Measurements from ENCODE around the gene MAP2K3. TPM values are rescaled to one million over a fixed set of nuclear protein-coding genes. Genes with fewer than 3 reads are reported as not detected.

The MAP2K3 gene
- total and polyA plus RNA-seq, 2 of the 8 experiments (the other 6 are each of a cell fraction or from before 2014, with no cell fraction given): 16.9 to 33.5 TPM

DNA sequence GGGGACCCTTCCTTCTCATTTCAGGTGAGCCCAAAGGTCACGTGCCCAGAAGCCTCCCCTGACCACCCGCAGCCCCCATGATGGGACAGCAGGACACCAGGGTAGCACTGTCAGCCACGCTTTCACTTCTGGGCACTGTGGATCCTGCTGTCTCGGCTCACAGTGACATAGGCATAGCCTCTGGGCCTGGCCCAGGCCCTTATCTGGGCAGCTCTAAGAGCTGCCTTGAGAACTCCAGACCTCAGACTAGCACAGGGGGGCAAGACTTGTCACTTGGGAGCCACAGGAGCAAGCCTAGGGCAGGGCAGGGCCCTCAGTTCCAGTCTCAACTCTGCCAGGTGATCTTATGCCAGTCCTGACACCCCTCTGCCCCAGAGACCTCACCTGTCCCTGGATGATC is 36.0 kb upstream of the MAP2K3 start:
- POLR2A ChIA-PET (ENCODE audit: partially characterized antibody): interaction anchor here (1.3 kb wide), 1 partner anchor 14 kb away, joined by 3 read pairs; no protein-coding TSS in a partner anchor
- CTCF ChIA-PET (ENCODE audit: partially characterized antibody): interaction anchor here (0.8 to 6.6 kb wide), 5 partner anchors 9 to 37 kb away, joined by 3 to 42 read pairs (median 3); no protein-coding TSS in a partner anchor
- no peak for TF ChIP-seq PHF8 (conservative IDR thresholded peaks at IDR 0.05; ENCODE audit: low read depth, low read length)
- TF ChIP-seq, protein P1, sequence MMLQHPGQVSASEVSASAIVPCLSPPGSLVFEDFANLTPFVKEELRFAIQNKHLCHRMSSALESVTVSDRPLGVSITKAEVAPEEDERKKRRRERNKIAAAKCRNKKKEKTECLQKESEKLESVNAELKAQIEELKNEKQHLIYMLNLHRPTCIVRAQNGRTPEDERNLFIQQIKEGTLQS (IDR thresholded peaks at IDR 0.05; ENCODE audit: insufficient read depth, low read depth, low read length): no peak
- no peak for TF ChIP-seq CHD1 (IDR thresholded peaks at IDR 0.05; ENCODE audit: low read depth, low read length)
- TF ChIP-seq, protein P2, sequence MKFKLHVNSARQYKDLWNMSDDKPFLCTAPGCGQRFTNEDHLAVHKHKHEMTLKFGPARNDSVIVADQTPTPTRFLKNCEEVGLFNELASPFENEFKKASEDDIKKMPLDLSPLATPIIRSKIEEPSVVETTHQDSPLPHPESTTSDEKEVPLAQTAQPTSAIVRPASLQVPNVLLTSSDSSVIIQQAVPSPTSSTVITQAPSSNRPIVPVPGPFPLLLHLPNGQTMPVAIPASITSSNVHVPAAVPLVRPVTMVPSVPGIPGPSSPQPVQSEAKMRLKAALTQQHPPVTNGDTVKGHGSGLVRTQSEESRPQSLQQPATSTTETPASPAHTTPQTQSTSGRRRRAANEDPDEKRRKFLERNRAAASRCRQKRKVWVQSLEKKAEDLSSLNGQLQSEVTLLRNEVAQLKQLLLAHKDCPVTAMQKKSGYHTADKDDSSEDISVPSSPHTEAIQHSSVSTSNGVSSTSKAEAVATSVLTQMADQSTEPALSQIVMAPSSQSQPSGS (IDR thresholded peaks at IDR 0.05; ENCODE audit: low read length): no peak
- no peak for TF ChIP-seq SRF (IDR thresholded peaks at IDR 0.05; ENCODE audit: low read depth, low read length)
- TF ChIP-seq RAD21 (IDR thresholded peaks at IDR 0.05 in 1 of 2, conservative IDR thresholded peaks at IDR 0.05 in 1 of 2; ENCODE audit: low read depth in 2 of 2, low read length in 2 of 2): no peak
- TF ChIP-seq, protein P3, sequence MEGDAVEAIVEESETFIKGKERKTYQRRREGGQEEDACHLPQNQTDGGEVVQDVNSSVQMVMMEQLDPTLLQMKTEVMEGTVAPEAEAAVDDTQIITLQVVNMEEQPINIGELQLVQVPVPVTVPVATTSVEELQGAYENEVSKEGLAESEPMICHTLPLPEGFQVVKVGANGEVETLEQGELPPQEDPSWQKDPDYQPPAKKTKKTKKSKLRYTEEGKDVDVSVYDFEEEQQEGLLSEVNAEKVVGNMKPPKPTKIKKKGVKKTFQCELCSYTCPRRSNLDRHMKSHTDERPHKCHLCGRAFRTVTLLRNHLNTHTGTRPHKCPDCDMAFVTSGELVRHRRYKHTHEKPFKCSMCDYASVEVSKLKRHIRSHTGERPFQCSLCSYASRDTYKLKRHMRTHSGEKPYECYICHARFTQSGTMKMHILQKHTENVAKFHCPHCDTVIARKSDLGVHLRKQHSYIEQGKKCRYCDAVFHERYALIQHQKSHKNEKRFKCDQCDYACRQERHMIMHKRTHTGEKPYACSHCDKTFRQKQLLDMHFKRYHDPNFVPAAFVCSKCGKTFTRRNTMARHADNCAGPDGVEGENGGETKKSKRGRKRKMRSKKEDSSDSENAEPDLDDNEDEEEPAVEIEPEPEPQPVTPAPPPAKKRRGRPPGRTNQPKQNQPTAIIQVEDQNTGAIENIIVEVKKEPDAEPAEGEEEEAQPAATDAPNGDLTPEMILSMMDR (IDR thresholded peaks at IDR 0.05; ENCODE audit: control extremely low read depth in 1 of 3, insufficient read depth in 1 of 3, low read depth in 1 of 3, low read length in 3 of 3): no peak
- no peak for TF ChIP-seq NRF1 (IDR thresholded peaks at IDR 0.05; ENCODE audit: low read depth, low read length)

More for the DNA sequence above, 36.0 kb upstream of the MAP2K3 start:
- H3K79me1 ChIP-seq (ENCODE audit: low read depth, low read length): peaks cover 5% of the 10 kb centered on the region
- H3K4me3 ChIP-seq (ENCODE audit: extremely low read depth in 1 of 4, insufficient read depth in 2 of 4, low read depth in 3 of 4, low read length in 4 of 4): no peak overlapping the region
- H3K4ac ChIP-seq (replicated peaks; ENCODE audit: insufficient read length, low read depth, low read length): no peak overlapping the region
- H4K8ac ChIP-seq (ENCODE audit: extremely low read depth, insufficient read depth, low read length): no peak overlapping the region
- 89% methylated on average over 4 of the region's 4 CpGs; no CpG with 5 or more reads in 1 of the 2 experiments for WGBS, 2 experiments (ENCODE audit: extremely low coverage in 1 of 2, insufficient coverage in 1 of 2, insufficient read length in 1 of 2, insufficient replicate concordance in 2 of 2, low coverage in 1 of 2, low lambda C conversion rate in 2 of 2, missing lambda C conversion rate in 1 of 2)
- H3K9ac ChIP-seq (replicated peaks in 1 of 4; ENCODE audit: extremely low read depth in 1 of 4, low read depth in 3 of 4, low read length in 3 of 4): no peak overlapping the region
- no peaks in the 10 kb centered on the region for H3K79me2 ChIP-seq (ENCODE audit: control insufficient read depth in 1 of 2, insufficient read depth in 2 of 2, low read length in 2 of 2)
- H4K5ac ChIP-seq (ENCODE audit: insufficient read length, low read depth, low read length): no peak overlapping the region
- peaks cover 0 to 7% (median under 1%) of the 10 kb centered on the region in 4 experiments; a peak in 3 of 7 replicates for H3K4me1 ChIP-seq (replicated peaks in 1 of 4; ENCODE audit: control insufficient read depth in 3 of 4, insufficient read depth in 4 of 4, low read length in 3 of 4)
- peaks cover 4% of the 10 kb centered on the region; the same call in 1 of the 2 replicates for H3K23me2 ChIP-seq (ENCODE audit: low read depth, low read length)
- no peak for FAIRE-seq
- H2AFZ ChIP-seq (ENCODE audit: low read length): no peak overlapping the region
- peaks cover 0 to 6% (median 4%) of the 10 kb centered on the region in 4 experiments; a peak in 2 of 7 replicates for H3K27me3 ChIP-seq (replicated peaks in 1 of 4; ENCODE audit: control insufficient read depth in 3 of 4, extremely low read depth in 1 of 4, insufficient read depth in 3 of 4, low read length in 3 of 4)
- H3K9me3 ChIP-seq (ENCODE audit: insufficient read depth in 2 of 2, low read depth in 1 of 2, low read length in 1 of 2): no peaks in the 10 kb centered on the region
- H3K36me3 ChIP-seq (ENCODE audit: control insufficient read depth in 2 of 4, insufficient read depth in 4 of 4, low read length in 3 of 4): no peaks in the 10 kb centered on the region
- no peak for DNase-seq (ENCODE audit: low read depth in 1 of 2, low spot score in 2 of 2)
- no peak overlapping the region for H4K91ac ChIP-seq (replicated peaks; ENCODE audit: insufficient read length, low read length)
- no peak overlapping the region for H3K14ac ChIP-seq (ENCODE audit: insufficient read length)
- no peak overlapping the region for H2BK5ac ChIP-seq (ENCODE audit: low read depth, low read length)
- no peak overlapping the region for H3K4me2 ChIP-seq (ENCODE audit: insufficient read depth in 1 of 2, low read depth in 2 of 2, low read length in 2 of 2)
- H3K56ac ChIP-seq (replicated peaks; ENCODE audit: insufficient read length, low read depth, low read length): no peak overlapping the region
- no peak overlapping the region for H3K27ac ChIP-seq (ENCODE audit: low read depth, low read length)
- no peak overlapping the region for H2BK120ac ChIP-seq (replicated peaks; ENCODE audit: low read depth, low read length)
- H3K23ac ChIP-seq (ENCODE audit: insufficient read length): no peak overlapping the region
- no peak overlapping the region for H2BK20ac ChIP-seq (ENCODE audit: low read length)
- H2BK15ac ChIP-seq (ENCODE audit: low read length): no peak overlapping the region
- no peak overlapping the region for H3K18ac ChIP-seq (ENCODE audit: extremely low read depth, low read length)
- no peak overlapping the region for H2AK5ac ChIP-seq (ENCODE audit: low read depth, low read length)
- H2BK12ac ChIP-seq (ENCODE audit: low read depth, low read length): no peak overlapping the region
- peaks cover 0 to 8% of the 10 kb centered on the region in 2 experiments for H4K20me1 ChIP-seq (replicated peaks in 1 of 2; ENCODE audit: control insufficient read depth in 1 of 2, insufficient read depth in 2 of 2, low read length in 2 of 2)
